Left kidney (tissue), 1 donor: ENCODE measurements around the gene UBA7. TPM values are rescaled to one million over a fixed set of nuclear protein-coding genes. Genes with fewer than 3 reads are reported as not detected.

Source experiments
- polyA plus RNA-seq: library from polyadenylated mRNA; unstranded; fragments of 120-200 nt; gene quantifications from one replicate; pipeline ENCODE4 v1.2.1, GENCODE V29; 2013; ENCODE audit not compliant: insufficient read length

The UBA7 gene
- polyA plus RNA-seq, 1 donor, result 40.7 TPM

Other genes with a start within 250 kb of the UBA7 start
- 140 TPM for gene APEH, start 139.6 kb downstream of the UBA7 start, polyA plus RNA-seq
- 133 TPM for gene MST1, start 124.5 kb downstream of the UBA7 start, polyA plus RNA-seq
- 35.0 TPM for gene RNF123, start 124.4 kb downstream of the UBA7 start, polyA plus RNA-seq
- gene AMIGO3, start 94.3 kb downstream of the UBA7 start, polyA plus RNA-seq, result 2.6 TPM
- 14.1 TPM for gene GMPPB, start 90.0 kb downstream of the UBA7 start, polyA plus RNA-seq
- 50.9 TPM for gene IP6K1, start 27.4 kb downstream of the UBA7 start, polyA plus RNA-seq
- 0.28 TPM for gene CDHR4, start 14.1 kb downstream of the UBA7 start, polyA plus RNA-seq
- gene INKA1, start 10.7 kb downstream of the UBA7 start, polyA plus RNA-seq, result 8.6 TPM
- gene TRAIP, start 42.6 kb upstream of the UBA7 start, polyA plus RNA-seq, result 16.3 TPM
- gene CAMKV, start 56.0 kb upstream of the UBA7 start, polyA plus RNA-seq, result not detected
- 2.8 TPM for gene MST1R, start 89.9 kb upstream of the UBA7 start, polyA plus RNA-seq
- gene MON1A, start 115.9 kb upstream of the UBA7 start, polyA plus RNA-seq, result 6.6 TPM
- gene RBM6, start 126.2 kb upstream of the UBA7 start, polyA plus RNA-seq, result 194 TPM